Transverse colon (tissue), 4 donors: ENCODE data around the gene SYNPO2.

Source experiments
- EP300 ChIP-seq: sonication (generic); formaldehyde crosslinking; IDR thresholded peaks from one replicate; pipeline ENCODE4 v1.6.1; 2017; ENCODE audit warnings: antibody characterized with exemption, low read depth
- POLR2A ChIP-seq: fragments of 450-650 bp; IDR thresholded peaks from one replicate; pipeline ENCODE4 v1.6.1; 2016; ENCODE audit warnings: antibody characterized with exemption, mild to moderate bottlenecking, moderate library complexity
- POLR2AphosphoS5 ChIP-seq, 3 donors: sonication (generic); formaldehyde crosslinking; IDR thresholded peaks; one replicate each; pipeline ENCODE4 v1.6.1; 2016; ENCODE audit warnings: antibody characterized with exemption in 3 of 3
- TF ChIP-seq, protein P1 (sequence below), 5 experiments: fragments of 200-600 bp in 3 of 5; fragments of 450-650 bp in 2 of 5; sonication (generic) in 3 of 5; IDR thresholded peaks; 1 replicate in 2 of 5; 2 replicates in 3 of 5; pipeline ENCODE4 v1.5.1; 2016 to 2017; ENCODE audit warnings: antibody characterized with exemption in 5 of 5, inconsistent platforms in 3 of 5, mild to moderate bottlenecking in 2 of 5, moderate library complexity in 1 of 5

- TF ChIP-seq, protein P1, sequence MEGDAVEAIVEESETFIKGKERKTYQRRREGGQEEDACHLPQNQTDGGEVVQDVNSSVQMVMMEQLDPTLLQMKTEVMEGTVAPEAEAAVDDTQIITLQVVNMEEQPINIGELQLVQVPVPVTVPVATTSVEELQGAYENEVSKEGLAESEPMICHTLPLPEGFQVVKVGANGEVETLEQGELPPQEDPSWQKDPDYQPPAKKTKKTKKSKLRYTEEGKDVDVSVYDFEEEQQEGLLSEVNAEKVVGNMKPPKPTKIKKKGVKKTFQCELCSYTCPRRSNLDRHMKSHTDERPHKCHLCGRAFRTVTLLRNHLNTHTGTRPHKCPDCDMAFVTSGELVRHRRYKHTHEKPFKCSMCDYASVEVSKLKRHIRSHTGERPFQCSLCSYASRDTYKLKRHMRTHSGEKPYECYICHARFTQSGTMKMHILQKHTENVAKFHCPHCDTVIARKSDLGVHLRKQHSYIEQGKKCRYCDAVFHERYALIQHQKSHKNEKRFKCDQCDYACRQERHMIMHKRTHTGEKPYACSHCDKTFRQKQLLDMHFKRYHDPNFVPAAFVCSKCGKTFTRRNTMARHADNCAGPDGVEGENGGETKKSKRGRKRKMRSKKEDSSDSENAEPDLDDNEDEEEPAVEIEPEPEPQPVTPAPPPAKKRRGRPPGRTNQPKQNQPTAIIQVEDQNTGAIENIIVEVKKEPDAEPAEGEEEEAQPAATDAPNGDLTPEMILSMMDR (IDR thresholded peaks at IDR 0.05), result no peak
- TF ChIP-seq POLR2A (no peak), POLR2AphosphoS5 (IDR thresholded peaks at IDR 0.05) (no peak), EP300 (no peak)
Measured at GRCh38 chr4:118941799-118942198, 53.1 kb downstream of the SYNPO2 start.
